ENCODE results near the gene PDCD1.

DNA sequence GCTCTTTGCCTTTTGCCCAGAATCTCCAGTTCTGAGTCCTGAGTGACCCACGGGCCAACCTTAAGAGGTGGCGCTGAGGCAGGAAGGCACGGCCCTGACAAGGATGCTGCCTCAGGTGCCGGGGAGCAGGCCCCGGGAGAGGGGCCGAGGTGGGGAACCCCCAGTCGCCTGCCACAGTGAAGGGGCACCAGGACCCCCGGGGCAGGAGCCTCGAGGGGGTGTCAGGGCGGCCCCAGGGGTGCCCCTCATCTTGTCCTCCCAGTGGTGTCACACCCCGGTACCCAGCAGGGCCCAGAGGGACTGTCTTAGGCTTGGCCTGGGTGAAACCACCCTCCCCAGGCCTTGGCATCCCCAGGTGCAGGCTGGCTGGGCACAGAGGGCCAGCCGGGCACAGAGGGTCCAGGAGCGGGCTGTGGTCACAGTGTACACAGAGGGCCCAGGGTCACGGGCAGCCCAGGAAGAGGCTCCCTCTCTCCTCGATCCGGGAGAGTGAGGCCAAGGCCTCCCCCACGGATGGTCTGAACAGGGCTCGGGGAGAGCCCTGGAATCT lies 1.0 kb downstream of the PDCD1 start:
- TF ChIP-seq, protein P1, sequence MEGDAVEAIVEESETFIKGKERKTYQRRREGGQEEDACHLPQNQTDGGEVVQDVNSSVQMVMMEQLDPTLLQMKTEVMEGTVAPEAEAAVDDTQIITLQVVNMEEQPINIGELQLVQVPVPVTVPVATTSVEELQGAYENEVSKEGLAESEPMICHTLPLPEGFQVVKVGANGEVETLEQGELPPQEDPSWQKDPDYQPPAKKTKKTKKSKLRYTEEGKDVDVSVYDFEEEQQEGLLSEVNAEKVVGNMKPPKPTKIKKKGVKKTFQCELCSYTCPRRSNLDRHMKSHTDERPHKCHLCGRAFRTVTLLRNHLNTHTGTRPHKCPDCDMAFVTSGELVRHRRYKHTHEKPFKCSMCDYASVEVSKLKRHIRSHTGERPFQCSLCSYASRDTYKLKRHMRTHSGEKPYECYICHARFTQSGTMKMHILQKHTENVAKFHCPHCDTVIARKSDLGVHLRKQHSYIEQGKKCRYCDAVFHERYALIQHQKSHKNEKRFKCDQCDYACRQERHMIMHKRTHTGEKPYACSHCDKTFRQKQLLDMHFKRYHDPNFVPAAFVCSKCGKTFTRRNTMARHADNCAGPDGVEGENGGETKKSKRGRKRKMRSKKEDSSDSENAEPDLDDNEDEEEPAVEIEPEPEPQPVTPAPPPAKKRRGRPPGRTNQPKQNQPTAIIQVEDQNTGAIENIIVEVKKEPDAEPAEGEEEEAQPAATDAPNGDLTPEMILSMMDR (conservative IDR thresholded peaks at IDR 0.05; ENCODE audit: low read length) = no peak
- no peak for TF ChIP-seq EZH2phosphoT487 (IDR thresholded peaks at IDR 0.05; ENCODE audit: borderline replicate concordance)

All from Loucy (cell line).